ENCODE data around the gene FCER1G. TPM values are rescaled to one million over a fixed set of nuclear protein-coding genes. Genes with fewer than 3 reads are reported as not detected.

The FCER1G gene
- total RNA-seq, 1 donor from 2014 or later = 1.5 TPM

DNA sequence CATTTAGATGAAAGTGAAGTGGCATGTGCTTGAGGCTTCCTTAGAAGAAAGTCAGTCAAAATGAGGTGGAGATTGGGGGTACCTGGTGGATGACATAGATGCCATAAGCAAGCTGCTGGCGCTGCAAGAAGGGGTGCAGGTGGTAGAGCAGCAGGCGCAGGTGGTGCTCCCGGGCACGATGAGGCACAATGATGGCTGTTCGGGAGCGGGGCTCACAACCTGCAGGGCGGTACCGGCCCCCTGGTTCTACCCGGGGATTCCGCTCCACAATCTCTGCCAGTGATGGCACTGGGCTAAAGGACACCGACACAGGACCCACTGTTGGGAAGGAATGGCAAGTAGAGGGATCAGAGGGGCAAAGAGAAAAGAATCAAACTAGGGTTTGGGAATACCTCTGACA lies 40.2 kb upstream of the FCER1G start:
- Mint-ChIP-seq H3K9me3 (ENCODE audit: low read depth) (no peaks in the 10 kb centered on the region), H3K27me3 (no peaks in the 10 kb centered on the region), H3K27ac (peak overlapping the region; percentile 50), H3K4me1 (ENCODE audit: low read depth) (peaks cover 17% of the 10 kb centered on the region), H3K4me3 (ENCODE audit: low read depth) (no peak overlapping the region), H3K36me3 (ENCODE audit: insufficient read depth) (peaks cover 16% of the 10 kb centered on the region)
- DNase-seq (ENCODE audit: low spot score, unreplicated experiment) = no peak
- TF ChIP-seq CTCF (IDR thresholded peaks at IDR 0.05; ENCODE audit: unreplicated experiment) = no peak

GRCh38 chr1:161175771-161176453 lies 39.2 kb upstream of the FCER1G start:
- TF ChIP-seq CTCF (IDR thresholded peaks at IDR 0.05; ENCODE audit: unreplicated experiment) = no peak
- no peaks in the 10 kb centered on the region for H3K9me3 Mint-ChIP-seq (ENCODE audit: low read depth)
- DNase-seq (ENCODE audit: low spot score, unreplicated experiment) = no peak
- peak overlapping the region; percentile 97 for H3K4me3 Mint-ChIP-seq (ENCODE audit: low read depth)
- no peaks in the 10 kb centered on the region for H3K27me3 Mint-ChIP-seq
- H3K27ac Mint-ChIP-seq = peak overlapping the region; percentile 98
- peaks cover 17% of the 10 kb centered on the region for H3K4me1 Mint-ChIP-seq (ENCODE audit: low read depth)
- H3K36me3 Mint-ChIP-seq (ENCODE audit: insufficient read depth) = peaks cover 16% of the 10 kb centered on the region

- peak overlapping the region; percentile 97 for H3K4me3 Mint-ChIP-seq (ENCODE audit: low read depth)
- no peak for TF ChIP-seq CTCF (IDR thresholded peaks at IDR 0.05; ENCODE audit: unreplicated experiment)
- no peaks in the 10 kb centered on the region for H3K27me3 Mint-ChIP-seq
- no peaks in the 10 kb centered on the region for H3K9me3 Mint-ChIP-seq (ENCODE audit: low read depth)
- DNase-seq (ENCODE audit: low spot score, unreplicated experiment) = no peak
- H3K4me1 Mint-ChIP-seq (ENCODE audit: low read depth) = peaks cover 17% of the 10 kb centered on the region
- H3K27ac Mint-ChIP-seq = peak overlapping the region; percentile 98
- peaks cover 15% of the 10 kb centered on the region for H3K36me3 Mint-ChIP-seq (ENCODE audit: insufficient read depth)
Measured at GRCh38 chr1:161176468-161177111, 38.5 kb upstream of the FCER1G start.

DNA sequence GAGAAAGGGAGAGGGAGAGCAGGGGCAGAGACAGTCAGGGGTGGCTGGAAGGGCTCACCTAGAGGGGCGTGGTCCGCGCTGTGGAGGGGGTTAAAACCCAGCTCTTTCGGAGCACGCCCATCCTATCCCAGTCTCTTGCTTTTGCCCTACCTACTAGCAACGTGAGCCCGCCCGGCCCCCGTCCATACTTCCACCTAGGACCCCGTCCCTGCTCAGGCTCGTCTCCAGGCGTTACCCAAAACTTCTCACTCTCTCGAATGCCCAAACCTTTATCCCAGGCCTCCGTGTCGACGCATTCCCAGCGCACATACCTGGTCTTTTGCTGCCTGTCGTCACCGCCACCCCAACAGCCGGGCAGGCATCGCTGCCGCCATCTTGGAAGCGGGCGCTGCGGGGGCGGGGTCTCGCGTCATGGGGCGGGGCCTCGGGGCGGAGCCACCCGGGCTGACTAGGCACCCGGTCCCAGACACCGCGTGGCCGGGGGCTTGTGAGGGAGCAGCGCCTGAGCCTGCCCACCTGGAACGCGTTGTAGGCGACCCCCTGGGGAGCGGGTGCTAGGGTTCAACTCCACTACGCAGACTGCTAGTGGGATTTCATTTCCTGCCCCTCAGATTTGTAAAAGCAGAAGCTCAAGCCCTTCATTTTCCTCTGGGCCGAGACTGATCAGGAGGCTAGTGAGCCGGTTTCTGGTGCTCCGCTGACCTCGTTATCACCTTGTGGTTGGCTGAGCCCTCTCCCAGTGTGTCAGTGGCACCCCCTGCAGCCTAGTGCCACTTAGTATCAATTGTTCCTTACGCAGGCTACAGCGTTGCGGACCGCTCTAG lies 37.8 kb upstream of the FCER1G start, which contains the start of gene B4GALT3:
B4GALT3 (minus strand) TSS at position 396 of the 824 bp plus-strand sequence. CDS start 1,447 bp downstream, outside the sequence.
- TF ChIP-seq CTCF (IDR thresholded peaks at IDR 0.05; ENCODE audit: unreplicated experiment) = peak; percentile 30
- peaks cover 13% of the 10 kb centered on the region for H3K36me3 Mint-ChIP-seq (ENCODE audit: insufficient read depth)
- H3K4me1 Mint-ChIP-seq (ENCODE audit: low read depth) = peaks cover 17% of the 10 kb centered on the region
- peak within 1 kb of the TSS; percentile 98 for H3K27ac Mint-ChIP-seq
- peak within 1 kb of the TSS; percentile 97 for H3K4me3 Mint-ChIP-seq (ENCODE audit: low read depth)
- no peaks in the 10 kb centered on the region for H3K9me3 Mint-ChIP-seq (ENCODE audit: low read depth)
- no peaks in the 10 kb centered on the region for H3K27me3 Mint-ChIP-seq
- peak; percentile 94 for DNase-seq (ENCODE audit: low spot score, unreplicated experiment)

GRCh38 chr1:161177936-161178244 lies 37.2 kb upstream of the FCER1G start:
- no peaks in the 10 kb centered on the region for H3K9me3 Mint-ChIP-seq (ENCODE audit: low read depth)
- H3K36me3 Mint-ChIP-seq (ENCODE audit: insufficient read depth) = peaks cover 9% of the 10 kb centered on the region
- peak overlapping the region; percentile 98 for H3K27ac Mint-ChIP-seq
- H3K4me1 Mint-ChIP-seq (ENCODE audit: low read depth) = peaks cover 17% of the 10 kb centered on the region
- peak overlapping the region; percentile 97 for H3K4me3 Mint-ChIP-seq (ENCODE audit: low read depth)
- no peak for DNase-seq (ENCODE audit: low spot score, unreplicated experiment)
- TF ChIP-seq CTCF (IDR thresholded peaks at IDR 0.05; ENCODE audit: unreplicated experiment) = no peak
- H3K27me3 Mint-ChIP-seq = no peaks in the 10 kb centered on the region

Data from progenitor cell of endocrine pancreas (in vitro differentiated cells).